ENCODE data around the gene SLC25A21. TPM values are rescaled to one million over a fixed set of nuclear protein-coding genes. Genes with fewer than 3 reads are reported as not detected.

SLC25A21 gene
- total RNA-seq, 1 donor: not detected

DNA sequence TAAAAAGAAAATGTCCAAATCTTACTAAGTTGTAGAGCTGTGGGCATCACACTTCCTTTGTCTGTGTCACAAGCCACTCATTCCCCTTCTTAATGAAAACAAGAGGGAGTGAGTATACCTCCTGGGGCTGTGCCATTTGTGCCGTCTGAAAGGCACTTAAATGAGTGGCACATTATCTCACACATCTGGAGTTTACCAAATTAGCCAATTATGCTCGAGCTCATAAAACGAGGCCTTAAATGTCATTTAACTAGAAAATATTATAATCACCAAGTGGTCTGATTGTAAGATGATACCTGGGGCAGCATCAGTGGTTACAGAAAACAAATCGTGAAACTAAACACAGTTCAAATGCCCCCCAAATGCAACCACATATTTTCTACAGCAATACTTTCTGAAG is 364.7 kb downstream of the SLC25A21 start:
- Histone ChIP-seq H3K4me3 (ENCODE audit: low read length) (no peak overlapping the region), H3K27me3 (ENCODE audit: insufficient read depth, low read length) (no peaks in the 10 kb centered on the region), H3K4me1 (ENCODE audit: insufficient read depth, low read length) (no peaks in the 10 kb centered on the region), H3K9me3 (ENCODE audit: low read depth, low read length) (no peaks in the 10 kb centered on the region)

DNA sequence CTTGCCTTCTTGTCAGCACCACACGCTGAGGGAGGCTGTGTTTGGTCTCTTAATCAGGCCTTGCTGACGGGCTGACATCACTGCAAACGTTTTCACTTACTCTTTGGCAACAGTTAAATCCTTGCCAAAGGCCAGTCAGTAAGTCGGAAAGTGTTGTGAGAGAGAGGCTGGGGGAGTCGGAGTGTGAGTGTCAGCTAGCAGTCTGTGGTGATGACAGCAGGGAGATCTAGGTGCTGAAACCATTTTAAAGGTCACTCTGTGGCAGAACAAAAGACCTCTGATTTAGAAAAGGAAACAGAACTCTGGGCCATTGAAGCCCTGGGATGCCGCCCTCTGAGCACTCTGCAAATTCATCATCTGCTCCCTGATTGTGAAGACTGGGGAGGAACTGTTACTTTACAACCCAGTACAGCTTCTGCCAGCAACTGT is 367.3 kb downstream of the SLC25A21 start:
- Histone ChIP-seq H3K4me3 (ENCODE audit: low read length) (no peak overlapping the region), H3K9me3 (ENCODE audit: low read depth, low read length) (no peaks in the 10 kb centered on the region), H3K4me1 (ENCODE audit: insufficient read depth, low read length) (no peaks in the 10 kb centered on the region), H3K27me3 (ENCODE audit: insufficient read depth, low read length) (no peaks in the 10 kb centered on the region)

DNA sequence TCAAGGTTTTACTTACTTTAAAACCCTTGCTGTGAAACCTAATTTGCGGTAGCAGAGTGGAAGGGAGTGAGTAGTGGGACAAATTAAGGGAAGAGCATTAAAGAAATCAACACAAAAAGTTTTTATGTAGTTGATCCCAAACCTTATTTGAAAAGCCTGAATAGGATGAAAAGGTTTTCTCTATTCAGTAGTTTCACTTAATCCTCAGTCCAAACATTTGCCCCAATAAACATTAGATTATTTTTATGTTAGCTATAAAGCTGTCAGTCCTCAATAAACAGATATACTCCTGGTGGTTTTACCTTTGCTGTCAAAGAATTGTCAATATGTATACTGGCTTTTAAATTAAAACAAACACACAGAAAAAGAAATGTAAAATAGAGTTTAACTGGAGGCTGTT is 374.8 kb downstream of the SLC25A21 start:
- no peaks in the 10 kb centered on the region for H3K27me3 ChIP-seq (ENCODE audit: insufficient read depth, low read length)
- H3K4me3 ChIP-seq (ENCODE audit: low read length): no peak overlapping the region
- no peaks in the 10 kb centered on the region for H3K4me1 ChIP-seq (ENCODE audit: insufficient read depth, low read length)
- H3K9me3 ChIP-seq (ENCODE audit: low read depth, low read length): no peaks in the 10 kb centered on the region

DNA sequence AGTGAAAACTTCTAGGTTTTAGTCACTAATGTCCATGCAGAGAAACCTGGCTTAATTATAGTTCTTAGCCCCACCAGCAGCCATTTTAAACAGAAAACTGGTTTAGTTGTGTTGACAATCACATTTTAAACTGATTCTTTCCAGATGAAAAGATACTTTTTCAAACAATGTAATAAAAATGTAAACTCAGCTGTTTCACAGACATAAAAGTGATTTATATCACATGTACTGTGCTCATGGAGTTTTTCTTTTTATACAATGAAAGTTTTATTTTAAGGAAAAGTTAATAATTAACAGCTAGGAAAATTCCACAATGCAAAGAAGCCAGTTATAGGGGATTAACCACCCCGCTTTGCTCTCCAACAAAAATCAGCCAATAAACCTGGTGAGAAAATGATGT is 381.0 kb downstream of the SLC25A21 start:
- Histone ChIP-seq H3K4me3 (ENCODE audit: low read length) (no peak overlapping the region), H3K27me3 (ENCODE audit: insufficient read depth, low read length) (no peaks in the 10 kb centered on the region), H3K9me3 (ENCODE audit: low read depth, low read length) (no peaks in the 10 kb centered on the region), H3K4me1 (ENCODE audit: insufficient read depth, low read length) (no peaks in the 10 kb centered on the region)

DNA sequence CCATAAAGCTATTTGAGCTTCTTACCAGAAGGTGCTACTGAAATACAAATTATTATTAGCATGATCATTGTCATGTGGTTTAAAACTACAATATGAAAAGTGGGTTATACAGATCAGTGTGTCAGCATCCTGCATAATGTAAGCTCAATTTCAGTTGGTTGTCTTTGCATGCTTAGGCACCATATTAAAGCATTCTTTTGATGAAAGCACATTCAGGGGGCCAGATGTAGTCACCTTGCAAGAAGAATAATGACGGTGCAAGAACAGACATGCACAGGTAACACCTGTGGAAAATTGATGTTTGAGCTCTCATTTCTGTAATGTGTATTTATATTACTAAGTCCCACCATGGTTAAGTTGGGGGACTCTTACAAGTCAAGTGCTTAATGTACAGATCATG is 386.9 kb downstream of the SLC25A21 start:
- Histone ChIP-seq H3K27me3 (ENCODE audit: insufficient read depth, low read length) (no peaks in the 10 kb centered on the region), H3K4me3 (ENCODE audit: low read length) (no peak overlapping the region), H3K9me3 (ENCODE audit: low read depth, low read length) (peaks cover 12% of the 10 kb centered on the region), H3K4me1 (ENCODE audit: insufficient read depth, low read length) (no peaks in the 10 kb centered on the region)

DNA sequence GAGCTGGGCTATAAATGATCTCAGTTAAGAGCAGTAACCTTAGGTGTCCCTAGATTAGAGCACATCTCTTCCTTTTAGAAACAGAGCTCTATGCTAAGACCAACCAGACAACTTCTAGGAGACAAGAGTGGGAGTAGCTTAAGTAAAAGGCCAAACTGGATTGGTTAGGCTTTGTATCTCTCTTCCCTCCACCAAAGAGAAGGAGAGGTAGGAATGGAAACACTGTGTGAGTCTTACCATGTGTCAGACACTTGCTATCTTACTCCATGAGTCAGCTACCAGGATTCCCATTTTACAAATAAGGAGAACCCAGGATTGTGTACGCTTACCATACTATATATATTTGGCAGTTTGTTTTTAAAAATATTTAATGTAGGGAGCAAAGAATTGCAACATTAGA is 387.9 kb downstream of the SLC25A21 start:
- H3K4me3 ChIP-seq (ENCODE audit: low read length): no peak overlapping the region
- H3K4me1 ChIP-seq (ENCODE audit: insufficient read depth, low read length): no peaks in the 10 kb centered on the region
- H3K9me3 ChIP-seq (ENCODE audit: low read depth, low read length): peaks cover 16% of the 10 kb centered on the region
- no peaks in the 10 kb centered on the region for H3K27me3 ChIP-seq (ENCODE audit: insufficient read depth, low read length)

DNA sequence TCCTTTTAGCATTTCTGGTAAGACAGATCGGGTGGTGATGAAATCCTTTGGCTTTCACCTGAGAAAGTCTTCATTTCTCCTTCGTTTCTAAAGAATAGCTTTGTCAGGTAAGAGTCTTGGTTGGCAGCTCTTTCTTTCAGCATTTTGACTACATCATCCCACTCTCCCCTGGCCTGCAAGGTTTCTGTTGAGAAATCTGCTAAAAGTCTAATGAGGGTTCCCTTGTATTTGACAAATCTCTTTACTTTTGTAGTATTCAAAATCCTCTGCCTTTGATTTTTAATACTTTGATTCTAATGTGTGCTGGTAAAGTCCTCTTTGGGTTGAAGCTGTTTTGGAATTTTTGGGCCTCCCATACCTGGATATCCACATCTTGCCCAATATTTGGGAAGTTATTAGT is 390.5 kb downstream of the SLC25A21 start:
- no peaks in the 10 kb centered on the region for H3K27me3 ChIP-seq (ENCODE audit: insufficient read depth, low read length)
- no peaks in the 10 kb centered on the region for H3K4me1 ChIP-seq (ENCODE audit: insufficient read depth, low read length)
- H3K9me3 ChIP-seq (ENCODE audit: low read depth, low read length): peaks cover 16% of the 10 kb centered on the region
- no peak overlapping the region for H3K4me3 ChIP-seq (ENCODE audit: low read length)

DNA sequence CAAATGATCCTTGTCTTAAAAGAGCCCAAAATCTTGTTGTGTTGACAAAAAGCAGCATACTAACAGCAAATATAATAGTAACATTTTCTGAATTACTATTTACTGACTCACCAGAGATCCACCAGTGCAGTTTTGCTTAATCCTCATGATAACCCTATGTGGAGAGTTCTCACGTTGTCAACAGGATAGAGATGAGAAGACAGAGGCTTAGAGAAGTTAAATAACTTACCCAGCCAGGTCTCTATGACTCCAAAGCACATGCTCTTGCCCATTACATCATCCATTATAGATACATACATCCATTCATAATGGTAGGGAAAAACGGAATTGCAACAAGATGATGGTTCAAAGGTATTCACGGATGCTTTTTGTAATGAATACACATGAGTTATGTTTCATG is 398.8 kb downstream of the SLC25A21 start:
- Histone ChIP-seq H3K27me3 (ENCODE audit: insufficient read depth, low read length) (no peaks in the 10 kb centered on the region), H3K9me3 (ENCODE audit: low read depth, low read length) (no peaks in the 10 kb centered on the region), H3K4me1 (ENCODE audit: insufficient read depth, low read length) (no peaks in the 10 kb centered on the region), H3K4me3 (ENCODE audit: low read length) (no peak overlapping the region)

DNA sequence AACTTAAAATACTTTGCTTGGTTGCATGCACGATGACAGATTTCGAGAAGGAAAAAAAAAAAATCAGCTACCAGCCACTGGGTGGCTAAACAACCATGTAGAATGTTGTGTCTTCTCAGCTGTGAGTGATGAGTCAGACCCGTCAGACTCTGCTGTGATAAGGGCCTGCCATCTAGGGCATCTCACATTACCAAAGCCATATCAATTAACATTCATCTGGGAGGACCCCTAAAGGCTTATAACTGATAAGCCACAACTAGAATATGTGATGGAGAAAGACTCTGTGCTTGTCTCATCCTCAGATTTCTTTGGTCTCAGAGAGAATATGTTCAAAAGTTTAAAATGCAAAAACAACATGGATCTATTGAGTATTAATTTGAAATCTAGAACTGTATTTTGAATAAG is 399.3 kb downstream of the SLC25A21 start:
- Histone ChIP-seq H3K9me3 (ENCODE audit: low read depth, low read length) (no peaks in the 10 kb centered on the region), H3K4me3 (ENCODE audit: low read length) (no peak overlapping the region)

DNA sequence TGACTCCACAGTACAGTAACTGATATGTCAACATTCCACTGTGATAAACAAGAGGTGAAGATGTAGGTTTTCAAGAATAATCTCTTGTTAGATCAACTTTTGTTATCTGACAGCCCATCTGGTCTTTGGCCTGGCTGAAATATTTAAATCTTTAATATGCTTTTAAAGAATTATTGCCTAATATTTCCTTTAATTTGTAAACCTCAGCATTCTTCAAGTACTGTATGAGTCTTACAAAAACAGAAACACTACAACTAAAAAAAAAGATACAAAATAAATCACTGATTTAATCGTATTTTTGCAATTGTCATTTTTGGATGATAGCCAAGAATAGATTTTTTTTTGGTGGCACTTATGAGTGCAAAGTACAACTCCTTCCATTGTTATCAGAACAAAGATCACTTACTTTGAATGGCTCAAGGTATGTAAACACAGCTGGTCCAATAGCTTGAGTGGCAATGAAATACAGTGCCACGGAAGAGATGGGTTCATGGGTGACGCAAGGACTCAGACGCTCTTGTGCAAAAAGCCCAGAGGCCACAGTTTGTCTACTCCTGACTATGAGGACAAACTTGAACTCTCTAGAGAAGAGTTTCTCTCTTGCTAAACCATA is 401.3 kb downstream of the SLC25A21 start:
- Histone ChIP-seq H3K27me3 (ENCODE audit: insufficient read depth, low read length) (no peaks in the 10 kb centered on the region), H3K9me3 (ENCODE audit: low read depth, low read length) (no peaks in the 10 kb centered on the region), H3K4me1 (ENCODE audit: insufficient read depth, low read length) (no peaks in the 10 kb centered on the region), H3K4me3 (ENCODE audit: low read length) (no peak overlapping the region)

More for the DNA sequence above, 399.3 kb downstream of the SLC25A21 start:
- no peaks in the 10 kb centered on the region for H3K27me3 ChIP-seq (ENCODE audit: insufficient read depth, low read length)
- no peaks in the 10 kb centered on the region for H3K4me1 ChIP-seq (ENCODE audit: insufficient read depth, low read length)

DNA sequence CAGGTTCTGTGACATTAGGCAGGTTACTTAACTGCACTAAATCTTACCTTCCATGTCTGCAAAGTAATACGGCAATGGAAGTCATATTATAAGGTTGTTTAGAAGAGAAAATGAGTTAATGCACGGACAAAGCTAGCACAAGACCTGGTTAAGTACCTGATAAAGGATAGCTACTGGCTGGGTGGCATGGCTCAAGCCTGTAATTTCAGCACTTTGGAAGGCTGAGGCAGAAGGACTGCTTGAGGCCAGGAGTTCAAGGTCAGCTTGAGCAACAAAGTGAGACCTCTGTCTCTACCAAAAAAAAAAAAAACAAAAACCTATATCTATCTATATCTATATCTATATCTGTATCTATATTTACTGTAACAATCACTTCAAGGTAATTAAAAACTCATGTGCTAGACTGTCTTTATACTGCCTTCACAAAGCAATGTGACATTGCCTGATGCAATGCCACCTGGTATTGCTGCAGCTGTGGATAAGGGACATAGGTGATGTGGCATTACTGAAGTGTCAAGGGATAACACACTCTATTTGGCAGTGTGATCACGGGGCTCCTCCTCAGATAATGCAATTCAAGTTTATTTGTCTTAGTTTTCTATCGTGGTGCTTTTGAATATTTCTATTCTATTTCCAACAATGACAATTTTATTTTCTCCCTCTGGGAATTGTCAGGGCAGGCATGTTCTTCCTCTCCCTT is 403.6 kb downstream of the SLC25A21 start:
- H3K27me3 ChIP-seq (ENCODE audit: insufficient read depth, low read length): no peaks in the 10 kb centered on the region
- no peak overlapping the region for H3K4me3 ChIP-seq (ENCODE audit: low read length)
- no peaks in the 10 kb centered on the region for H3K4me1 ChIP-seq (ENCODE audit: insufficient read depth, low read length)
- no peaks in the 10 kb centered on the region for H3K9me3 ChIP-seq (ENCODE audit: low read depth, low read length)

DNA sequence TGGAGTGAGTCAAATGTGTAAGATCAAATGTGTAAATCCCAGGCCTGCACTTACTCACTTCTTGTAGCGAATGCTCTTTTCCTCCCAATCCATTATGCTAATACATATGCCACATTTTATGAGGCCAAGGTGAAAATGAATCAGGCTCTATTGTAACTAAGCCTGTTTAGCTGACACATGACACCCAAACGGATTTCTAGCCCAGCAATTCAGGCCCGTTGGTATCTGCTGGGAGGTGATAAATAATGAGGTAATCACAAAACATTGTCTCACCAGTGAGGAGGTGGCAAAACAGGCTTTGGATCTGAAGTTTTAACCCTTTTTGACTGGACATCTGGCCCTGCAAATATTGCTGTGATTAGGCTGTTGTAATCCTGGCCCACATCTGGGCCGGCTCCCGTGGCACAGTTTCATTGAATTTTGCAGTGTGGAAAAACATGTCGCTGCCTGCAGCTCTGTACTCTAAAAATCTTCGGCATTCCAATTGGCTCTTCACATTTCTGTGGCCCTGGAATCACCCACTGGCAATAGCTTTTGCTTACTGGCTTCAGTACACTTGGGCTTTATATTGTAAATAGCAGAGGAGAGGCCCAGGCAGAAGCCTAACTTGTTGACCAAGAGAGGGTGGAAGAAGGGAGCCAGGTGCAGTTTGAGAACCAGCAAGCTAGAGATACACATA is 404.7 kb downstream of the SLC25A21 start:
- no peak overlapping the region for H3K4me3 ChIP-seq (ENCODE audit: low read length)
- H3K4me1 ChIP-seq (ENCODE audit: insufficient read depth, low read length): no peaks in the 10 kb centered on the region
- no peaks in the 10 kb centered on the region for H3K27me3 ChIP-seq (ENCODE audit: insufficient read depth, low read length)
- H3K9me3 ChIP-seq (ENCODE audit: low read depth, low read length): no peaks in the 10 kb centered on the region

DNA sequence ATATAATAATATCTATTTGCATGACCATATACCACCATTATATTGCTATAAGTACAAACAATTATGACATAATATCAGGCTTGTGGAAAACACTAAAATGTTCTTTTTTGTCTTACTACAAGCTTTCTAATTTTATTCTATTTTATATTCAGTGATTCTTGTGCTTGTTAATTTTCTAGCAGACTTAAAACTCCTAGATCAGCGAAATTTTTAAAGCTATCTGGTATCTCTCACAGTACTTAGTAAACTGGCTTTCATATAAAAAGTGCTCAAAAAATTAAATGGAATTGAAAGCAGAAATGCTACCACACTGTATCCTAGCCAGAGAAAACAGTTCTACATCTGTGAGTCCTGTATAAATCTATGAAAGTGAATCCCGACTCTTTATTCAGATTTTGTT is 405.4 kb downstream of the SLC25A21 start:
- H3K4me3 ChIP-seq (ENCODE audit: low read length): no peak overlapping the region
- no peaks in the 10 kb centered on the region for H3K9me3 ChIP-seq (ENCODE audit: low read depth, low read length)
- no peaks in the 10 kb centered on the region for H3K4me1 ChIP-seq (ENCODE audit: insufficient read depth, low read length)
- no peaks in the 10 kb centered on the region for H3K27me3 ChIP-seq (ENCODE audit: insufficient read depth, low read length)

DNA sequence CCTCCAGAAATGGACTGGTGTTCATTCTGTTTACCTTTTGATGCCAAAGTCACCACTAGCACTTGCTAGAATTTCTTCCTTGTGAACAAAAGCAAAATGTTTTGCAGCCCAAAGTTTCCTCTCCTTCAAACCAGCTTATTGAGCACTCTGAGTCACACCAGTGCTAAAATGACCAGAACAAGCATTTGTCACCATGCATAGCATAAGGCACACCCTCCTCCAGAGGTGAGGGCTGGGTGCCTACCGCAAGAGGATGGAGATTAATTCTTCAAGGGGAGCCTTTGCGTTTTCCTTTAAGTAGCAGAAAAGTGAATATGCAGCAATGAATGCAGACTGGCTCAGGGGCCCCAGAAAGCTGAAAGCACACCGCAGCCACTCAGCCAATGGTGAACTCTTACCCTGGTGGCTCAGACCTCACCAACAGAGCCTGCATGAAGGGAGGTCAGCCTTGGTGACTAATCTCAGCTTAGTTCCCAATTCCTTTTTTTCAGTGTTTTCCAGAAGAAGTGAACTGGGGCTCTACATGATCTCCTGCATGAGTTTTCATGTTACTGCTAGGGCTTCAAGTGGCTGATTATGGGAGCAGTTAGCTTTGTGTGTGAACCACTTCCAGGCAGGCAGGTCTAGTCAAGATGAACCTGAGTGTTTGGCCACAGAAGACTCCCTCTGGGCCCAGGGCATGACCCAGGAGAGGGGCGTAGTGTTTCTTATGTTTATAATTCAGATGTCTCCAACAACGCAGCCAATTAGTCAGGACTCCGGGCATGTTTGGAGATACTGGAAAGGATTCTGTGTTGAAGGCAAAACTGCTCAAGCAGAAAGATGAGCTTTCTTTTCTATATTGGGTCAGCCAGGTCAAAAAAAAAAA is 414.4 kb downstream of the SLC25A21 start:
- no peaks in the 10 kb centered on the region for H3K9me3 ChIP-seq (ENCODE audit: low read depth, low read length)
- no peaks in the 10 kb centered on the region for H3K4me1 ChIP-seq (ENCODE audit: insufficient read depth, low read length)
- H3K4me3 ChIP-seq (ENCODE audit: low read length): no peak overlapping the region
- no peaks in the 10 kb centered on the region for H3K27me3 ChIP-seq (ENCODE audit: insufficient read depth, low read length)

DNA sequence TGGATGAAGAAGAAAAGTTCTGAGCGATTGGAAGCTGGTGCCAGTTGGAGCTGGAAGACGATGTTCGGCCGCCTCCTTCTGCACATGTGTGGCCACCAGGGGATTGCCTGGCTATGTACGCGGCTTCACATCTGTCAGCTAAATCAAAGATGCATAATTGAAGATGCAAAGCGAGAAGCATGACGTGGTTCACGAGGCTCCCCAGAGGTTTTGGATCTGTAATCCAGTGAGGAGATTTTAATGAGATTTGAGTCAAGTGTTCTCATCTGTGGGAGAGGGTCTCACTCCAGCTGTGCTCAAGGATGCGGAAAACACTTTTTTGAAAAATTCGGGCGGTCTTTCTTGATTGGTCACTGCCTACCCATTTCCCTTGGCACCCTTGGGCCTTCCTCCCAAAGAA is 416.2 kb downstream of the SLC25A21 start:
- Histone ChIP-seq H3K4me3 (ENCODE audit: low read length) (no peak overlapping the region), H3K4me1 (ENCODE audit: insufficient read depth, low read length) (no peaks in the 10 kb centered on the region), H3K27me3 (ENCODE audit: insufficient read depth, low read length) (no peaks in the 10 kb centered on the region), H3K9me3 (ENCODE audit: low read depth, low read length) (no peaks in the 10 kb centered on the region)

All from mononuclear cell (primary cell).